RPMI8226 (cell line): Measurements from ENCODE around the gene HFM1.

Source experiments
- DNase-seq: peaks from one replicate; pipeline ENCODE4 v3.0.0-alpha.2; 2015

Gene HFM1

DNA sequence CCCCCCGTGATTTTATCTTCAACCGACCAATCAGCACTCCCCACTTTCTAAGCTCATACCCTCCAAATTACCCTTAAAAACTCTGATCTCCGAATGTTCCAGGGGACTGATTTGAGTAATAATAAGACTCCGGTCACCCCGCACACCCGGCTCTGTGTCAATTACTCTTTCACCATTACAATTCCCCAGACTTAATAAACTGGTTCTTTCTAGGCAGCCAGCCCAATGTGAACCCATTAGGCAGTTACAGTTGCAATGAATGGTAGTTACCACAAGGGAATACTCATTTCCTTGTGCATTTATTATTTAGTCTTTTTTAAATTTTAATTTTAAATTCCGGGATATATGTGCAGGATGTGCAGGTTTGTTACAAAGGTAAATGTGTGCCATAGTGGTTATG, 177.9 kb downstream of the HFM1 start:
- DNase-seq: no peak

DNA sequence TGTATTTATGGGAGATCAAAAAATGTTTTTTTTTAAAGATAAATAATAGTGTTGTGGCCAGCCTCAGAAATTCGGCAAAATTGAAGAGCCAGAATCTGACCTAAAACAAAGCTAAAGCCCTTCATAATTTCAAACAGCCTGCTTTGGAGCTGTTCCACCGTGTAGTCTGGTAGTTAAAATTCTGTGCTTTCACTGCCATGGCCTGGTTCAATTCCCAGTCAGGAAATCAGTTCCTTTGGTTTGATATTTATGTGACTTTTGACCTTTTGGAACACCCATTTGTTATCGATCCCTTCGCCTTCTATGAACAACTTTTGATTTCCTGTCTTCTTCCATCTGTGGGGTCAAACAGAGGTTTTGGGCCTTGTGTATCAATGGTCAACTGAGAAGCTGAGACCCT, 179.8 kb downstream of the HFM1 start:
- no peak for DNase-seq

DNA sequence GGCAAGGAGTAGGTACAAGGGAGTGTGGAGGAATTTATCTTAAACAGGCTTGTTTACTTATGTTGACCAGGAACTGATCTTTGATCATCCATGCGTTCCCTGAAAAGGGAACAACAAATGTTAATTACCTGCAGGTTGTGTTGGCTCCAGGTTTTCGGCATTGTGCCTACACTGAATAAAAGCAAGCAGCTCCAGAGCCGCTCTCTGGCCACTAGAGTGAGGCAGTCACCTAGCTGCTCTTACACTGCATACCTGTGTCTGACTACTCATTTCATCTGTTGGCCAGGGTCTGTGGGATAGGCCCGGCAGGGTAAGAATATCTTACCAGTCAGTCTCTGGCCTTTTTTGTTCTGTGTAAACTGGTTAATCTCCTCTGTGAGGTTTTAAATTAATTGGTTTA, 183.6 kb downstream of the HFM1 start:
- DNase-seq: no peak

DNA sequence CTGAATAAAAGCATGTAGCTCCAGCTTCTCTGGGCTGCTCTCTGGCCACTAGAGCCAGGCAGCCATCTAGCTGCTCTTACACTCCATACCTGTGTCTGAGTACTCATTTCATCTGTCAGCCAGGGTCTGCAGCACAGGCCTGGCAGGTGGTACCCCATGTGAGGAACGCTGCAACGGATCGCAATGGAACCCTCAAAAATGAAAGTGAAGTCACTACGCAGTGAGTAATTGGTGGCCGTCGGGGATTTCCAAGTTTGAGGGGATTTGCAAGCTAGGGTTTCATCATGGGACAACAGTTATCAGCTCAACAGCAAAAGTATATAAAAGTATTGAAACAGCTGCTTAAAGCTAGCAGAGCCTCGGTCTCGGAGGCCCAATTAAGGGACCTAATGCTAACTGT, 186.7 kb downstream of the HFM1 start:
- no peak for DNase-seq
